ENCODE measurements around the gene SLC17A2. TPM values are rescaled to one million over a fixed set of nuclear protein-coding genes. Genes with fewer than 3 reads are reported as not detected.

SLC17A2 gene
- total RNA-seq: not detected
- polyA plus RNA-seq: not detected
- long read RNA-seq, donor 1: 0 reads
- long read RNA-seq, donor 2: 0 reads
- long read RNA-seq, donor 3: 0 reads

GRCh38 chr6:25930532-25931410, at the start of gene SLC17A2:
Gene SLC17A2, minus strand, starts transcription at chr6:25930691. Its CDS starts 4,895 bp downstream, at chr6:25925796.
- no peak within 1 kb of the TSS for H3K27ac ChIP-seq
- TF ChIP-seq CTCF (IDR thresholded peaks at IDR 0.05): no peak
- intact Hi-C loops (cut with DNase I): no loop called here
- peaks cover 0 to under 1% (median 0%) of the 10 kb centered on the region in 7 donors for H3K27me3 ChIP-seq
- H3K36me3 ChIP-seq: no peaks in the 10 kb centered on the region
- 79 to 81% methylated on average over 9 of the region's 9 CpGs for WGBS, 2 donors
- no peaks in the 10 kb centered on the region for H3K9me3 ChIP-seq
- no peak within 1 kb of the TSS for H3K4me3 ChIP-seq
- ATAC-seq (no peak), DNase-seq (no peak)
- peaks cover 0 to 13% (median 0%) of the 10 kb centered on the region in 9 donors for H3K4me1 ChIP-seq

- intact Hi-C loops (cut with DNase I): no loop called here
- Histone ChIP-seq H3K36me3 (peaks cover 0 to 100% (median 38%) of the 10 kb centered on the region in 9 donors), H3K4me3 (no peak overlapping the region), H3K27ac (no peak overlapping the region), H3K27me3 (no peaks in the 10 kb centered on the region), H3K4me1 (peaks cover 0 to 15% (median 10%) of the 10 kb centered on the region in 9 donors), H3K9me3 (no peaks in the 10 kb centered on the region)
- TF ChIP-seq CTCF (IDR thresholded peaks at IDR 0.05): no peak
- 90 to 93% methylated on average over 5 of the region's 5 CpGs for WGBS, 2 donors
- DNase-seq (no peak), ATAC-seq (no peak)
These were observed 45.6 kb upstream of the SLC17A2 start for GRCh38 chr6:25975923-25976560.

GRCh38 chr6:25973923-25974555, 43.5 kb upstream of the SLC17A2 start:
- no peak for DNase-seq
- no peak overlapping the region for H3K27ac ChIP-seq
- H3K27me3 ChIP-seq: no peaks in the 10 kb centered on the region
- peaks cover 0 to 100% (median 52%) of the 10 kb centered on the region in 9 donors for H3K36me3 ChIP-seq
- no peak for TF ChIP-seq CTCF (IDR thresholded peaks at IDR 0.05)
- ATAC-seq: no peak
- peaks cover 0 to 33% (median 19%) of the 10 kb centered on the region in 9 donors for H3K4me1 ChIP-seq
- intact Hi-C loops (cut with DNase I): no loop called here
- H3K9me3 ChIP-seq: no peaks in the 10 kb centered on the region
- 98% methylated on average over 2 of the region's 2 CpGs for whole genome bisulfite sequencing, 2 donors
- no peak overlapping the region for H3K4me3 ChIP-seq

- ATAC-seq (no peak), DNase-seq (no peak)
- Histone ChIP-seq H3K27me3 (no peaks in the 10 kb centered on the region), H3K4me3 (no peak overlapping the region), H3K27ac (no peak overlapping the region), H3K9me3 (no peaks in the 10 kb centered on the region), H3K4me1 (peaks cover 0 to 45% (median 31%) of the 10 kb centered on the region in 9 donors), H3K36me3 (peaks cover 0 to 100% (median 53%) of the 10 kb centered on the region in 9 donors)
- intact Hi-C loops (cut with DNase I): no loop called here
- WGBS, 2 donors: 87 to 89% methylated on average over 5 of the region's 5 CpGs
- TF ChIP-seq CTCF (IDR thresholded peaks at IDR 0.05): no peak
These were observed 42.4 kb upstream of the SLC17A2 start for GRCh38 chr6:25972902-25973301.
